DND-41 (cell line): ENCODE measurements around the gene TBXA2R.

Experiments used
- ATAC-seq: fragments of 200-7000 bp; cut with Tn5 transposase; 3 replicates; pipeline ENCODE4 v1.9.1; 2021; ENCODE audit warnings: low read depth; ENCODE audit not compliant: insufficient read depth
- DNase-seq: peaks from one replicate; pipeline ENCODE4 v3.0.0-alpha.2; 2020
- H2AFZ ChIP-seq: 2 replicates; pipeline ENCODE4 v1.6.0; 2012; ENCODE audit warnings: low read depth, low read length
- H3K27ac ChIP-seq: 2 replicates; pipeline ENCODE4 v1.5.1; 2012; ENCODE audit warnings: low read length, inconsistent platforms
- H3K27me3 ChIP-seq: fragments of 200-600 bp; sonication (generic); 2 replicates; pipeline ENCODE4 v1.6.0; 2012; ENCODE audit warnings: low read length, mild to moderate bottlenecking, inconsistent platforms; ENCODE audit not compliant: insufficient read depth, poor library complexity
- H3K36me3 ChIP-seq: 2 replicates; pipeline ENCODE4 v1.5.1; 2012; ENCODE audit warnings: low read length, inconsistent platforms; ENCODE audit not compliant: insufficient read depth
- H3K4me1 ChIP-seq: 2 replicates; pipeline ENCODE4 v1.5.1; 2012; ENCODE audit warnings: mild to moderate bottlenecking, low read length; ENCODE audit not compliant: insufficient read depth
- H3K4me2 ChIP-seq: 2 replicates; pipeline ENCODE4 v1.6.0; 2012; ENCODE audit warnings: mild to moderate bottlenecking, moderate library complexity, low read length, inconsistent platforms; ENCODE audit not compliant: insufficient read depth
- H3K4me3 ChIP-seq, 2 experiments: fragments of 200-600 bp in 1 of 2; shearing (Covaris generic) in 1 of 2; 2 replicates each; pipeline ENCODE4 v1.5.1; 2012 to 2016; ENCODE audit warnings: inconsistent platforms in 2 of 2, low read length in 2 of 2, mild to moderate bottlenecking in 2 of 2, low read depth in 1 of 2, moderate library complexity in 1 of 2
- H3K79me2 ChIP-seq: 2 replicates; pipeline ENCODE4 v1.6.0; 2012; ENCODE audit warnings: low read length, inconsistent platforms; ENCODE audit not compliant: insufficient read depth
- H3K9ac ChIP-seq: 2 replicates; pipeline ENCODE4 v1.6.0; 2012; ENCODE audit warnings: low read depth, mild to moderate bottlenecking, inconsistent platforms, low read length, moderate library complexity
- H3K9me3 ChIP-seq: 2 replicates; pipeline ENCODE4 v1.5.1; 2012; ENCODE audit warnings: low read length, moderate library complexity, mild to moderate bottlenecking, inconsistent platforms; ENCODE audit not compliant: insufficient read depth, severe bottlenecking
- H4K20me1 ChIP-seq: 2 replicates; pipeline ENCODE4 v1.6.0; 2012; ENCODE audit warnings: low read length; ENCODE audit not compliant: insufficient read depth
- CTCF ChIP-seq: IDR thresholded peaks from 2 replicates; pipeline ENCODE4 v1.5.1; 2012; ENCODE audit warnings: borderline replicate concordance, low read length, moderate library complexity, mild to moderate bottlenecking; ENCODE audit not compliant: poor library complexity, severe bottlenecking; ENCODE audit errors: extremely low read depth
- EZH2 ChIP-seq: IDR thresholded peaks from 3 replicates; pipeline ENCODE4 v1.6.1; 2012; ENCODE audit warnings: borderline replicate concordance, low read depth, mild to moderate bottlenecking, moderate library complexity, low read length, inconsistent platforms; ENCODE audit not compliant: severe bottlenecking

Gene TBXA2R

DNA sequence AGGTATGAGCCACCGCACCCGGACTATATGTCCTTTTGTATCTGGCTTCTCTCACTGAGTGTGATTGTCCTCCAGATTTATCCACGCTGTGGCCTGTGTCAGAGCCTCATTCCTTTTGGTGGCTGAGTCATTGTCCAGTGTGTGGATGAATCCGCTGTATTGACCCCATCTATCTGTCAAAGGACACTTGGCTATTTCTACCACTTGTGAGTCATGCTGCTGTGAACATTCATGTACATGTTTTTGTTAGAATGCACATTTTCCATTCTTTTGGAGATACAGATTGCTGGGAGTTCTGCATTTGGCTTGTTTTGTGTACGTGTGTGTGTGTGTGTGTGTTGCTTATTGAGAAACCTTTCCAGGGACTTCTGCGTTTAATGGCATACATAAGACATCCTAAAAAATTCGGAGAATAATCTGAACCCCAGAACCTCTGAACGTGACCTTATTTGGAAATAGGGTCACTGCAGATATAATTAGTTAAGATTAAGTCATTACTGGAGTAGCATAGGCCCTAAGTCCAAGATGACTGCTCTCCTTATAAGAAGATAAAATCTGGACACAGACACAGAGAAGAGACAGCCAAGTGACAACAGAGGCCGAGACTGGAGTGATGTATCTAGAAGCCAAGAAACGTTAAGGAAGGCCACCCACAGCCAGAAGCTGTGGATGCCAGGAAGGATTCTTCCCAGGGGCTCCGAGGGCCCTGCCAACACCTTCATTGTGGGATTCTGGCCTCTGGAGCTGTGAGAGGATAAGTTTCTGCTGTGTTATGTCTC lies 26.3 kb downstream of the TBXA2R start:
- Histone ChIP-seq H3K9ac (no peak overlapping the region), H3K27me3 (no peaks in the 10 kb centered on the region), H3K79me2 (no peaks in the 10 kb centered on the region), H3K4me1 (no peaks in the 10 kb centered on the region), H3K36me3 (peaks cover 13% of the 10 kb centered on the region), H2AFZ (no peak overlapping the region), H3K9me3 (no peaks in the 10 kb centered on the region), H3K27ac (no peak overlapping the region), H3K4me2 (no peak overlapping the region), H3K4me3 (no peak overlapping the region), H4K20me1 (0 out of 2 replicates have a peak, but pooled peaks cover 1% of the 10 kb centered on the region)
- no peak for DNase-seq
- TF ChIP-seq EZH2, result no peak
- no peak for TF ChIP-seq CTCF
- no peak for ATAC-seq

- H4K20me1 ChIP-seq, result 0 out of 2 replicates have a peak, but pooled peaks cover 5% of the 10 kb centered on the region
- no peaks in the 10 kb centered on the region for H3K9me3 ChIP-seq
- H3K4me1 ChIP-seq, result peaks cover 7% of the 10 kb centered on the region
- peaks cover 4% of the 10 kb centered on the region for H3K79me2 ChIP-seq
- ATAC-seq (no peak), DNase-seq (no peak)
- no peak overlapping the region for H3K4me2 ChIP-seq
- no peaks in the 10 kb centered on the region for H3K27me3 ChIP-seq
- no peak overlapping the region for H3K4me3 ChIP-seq
- no peak for TF ChIP-seq EZH2
- no peak for TF ChIP-seq CTCF
- H2AFZ ChIP-seq, result no peak overlapping the region
- H3K27ac ChIP-seq, result no peak overlapping the region
- H3K9ac ChIP-seq, result no peak overlapping the region
- peaks cover 27% of the 10 kb centered on the region for H3K36me3 ChIP-seq
Observed at GRCh38 chr19:3578390-3578789, 28.3 kb downstream of the TBXA2R start.

GRCh38 chr19:3577723-3578344 lies 28.8 kb downstream of the TBXA2R start:
- Histone ChIP-seq H2AFZ (no peak overlapping the region), H3K27me3 (no peaks in the 10 kb centered on the region), H3K9me3 (no peaks in the 10 kb centered on the region), H3K27ac (no peak overlapping the region), H3K36me3 (peaks cover 27% of the 10 kb centered on the region), H3K4me1 (peaks cover 9% of the 10 kb centered on the region), H3K79me2 (peaks cover 9% of the 10 kb centered on the region), H4K20me1 (0 out of 2 replicates have a peak, but pooled peaks cover 5% of the 10 kb centered on the region), H3K9ac (no peak overlapping the region), H3K4me3 (no peak overlapping the region), H3K4me2 (no peak overlapping the region)
- no peak for DNase-seq
- ATAC-seq, result no peak
- TF ChIP-seq EZH2 (no peak), CTCF (no peak)
